Hypothalamus (tissue), 51 donors: Measurements from ENCODE around the gene GNG3.
"Not testable (repeated sequence)": the region's sequence is repeated elsewhere in the genome, so short reads cannot be mapped to it uniquely, and the experiment has no call there.

Source experiments
- DNase-seq, 51 donors: peaks; one replicate each; lab custom pipeline; 2025; lab: John Stamatoyannopoulos, UW

Gene GNG3

DNA sequence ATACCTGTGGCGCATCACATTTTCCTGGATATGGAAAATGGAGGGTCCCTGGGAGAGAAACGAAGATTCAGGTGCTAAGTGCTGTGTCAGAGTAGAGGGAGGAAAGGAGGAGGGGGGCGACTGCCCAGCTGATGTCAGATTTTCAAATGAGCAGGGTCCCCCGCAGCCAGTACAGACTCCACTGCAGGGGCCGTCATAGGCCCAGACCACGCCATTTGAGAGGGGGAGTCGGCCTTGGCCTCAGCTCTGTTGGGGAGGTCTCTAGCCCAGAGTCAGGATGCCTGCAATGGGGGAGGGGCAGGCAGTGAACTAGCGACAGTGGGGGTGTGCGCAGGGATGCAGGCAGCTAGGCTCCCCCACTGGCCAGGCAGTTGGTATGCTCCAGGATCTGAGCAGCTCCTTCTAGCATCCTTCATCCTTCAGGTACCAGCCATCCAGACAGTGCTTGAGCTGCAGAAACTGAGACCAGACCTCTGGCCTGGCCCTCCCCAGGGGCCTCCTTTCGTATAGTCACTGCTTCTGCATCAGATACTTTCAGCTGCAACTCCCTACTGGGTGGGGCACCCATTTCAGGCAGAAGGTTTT, at the start of gene GNG3, which contains the start of gene BSCL2:
Gene GNG3 (plus strand): TSS at position 400 of the 585 bp plus-strand sequence. CDS start 620 bp downstream, outside the sequence.
Gene BSCL2 (minus strand): TSS at position 148 of the 585 bp plus-strand sequence. CDS start 229 bp downstream, outside the sequence.
- DNase-seq = peak in 46 of 51 donors; percentile 8 to 91 (median 76)

DNA sequence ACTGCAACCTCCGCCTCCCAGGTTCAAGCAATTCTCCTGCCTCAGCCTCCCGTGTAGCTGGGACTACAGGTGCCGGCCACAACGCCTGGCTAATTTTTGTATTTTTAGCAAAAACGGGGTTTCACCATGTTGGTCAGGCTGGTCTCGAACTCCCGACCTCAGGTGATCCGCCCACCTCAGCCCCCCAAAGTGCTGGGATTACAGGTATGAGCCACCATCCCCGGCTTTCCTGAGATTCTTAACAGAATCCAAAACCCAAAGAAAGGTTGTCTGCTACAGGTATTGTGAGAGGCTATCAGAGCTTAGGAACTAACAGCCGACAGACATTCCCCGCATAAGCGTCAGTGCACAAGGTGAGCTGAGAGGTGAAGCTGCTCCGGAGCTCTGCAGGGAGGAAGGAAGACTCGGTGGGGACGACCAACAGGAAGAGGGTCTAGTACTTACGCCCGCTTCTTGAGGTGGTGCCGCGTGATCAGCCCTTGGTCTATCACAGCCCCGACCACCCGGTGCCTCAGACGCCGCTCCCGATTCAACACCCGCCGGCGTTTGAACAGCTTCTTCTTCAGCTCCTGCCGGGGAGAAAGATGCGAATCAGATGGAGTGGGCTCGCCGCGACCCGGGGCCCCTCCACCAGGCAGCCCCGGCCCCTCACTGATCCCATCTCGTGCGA, 42.9 kb upstream of the GNG3 start:
- peak in 10 of 51 donors; percentile 56 to 73 (median 63) for DNase-seq

DNA sequence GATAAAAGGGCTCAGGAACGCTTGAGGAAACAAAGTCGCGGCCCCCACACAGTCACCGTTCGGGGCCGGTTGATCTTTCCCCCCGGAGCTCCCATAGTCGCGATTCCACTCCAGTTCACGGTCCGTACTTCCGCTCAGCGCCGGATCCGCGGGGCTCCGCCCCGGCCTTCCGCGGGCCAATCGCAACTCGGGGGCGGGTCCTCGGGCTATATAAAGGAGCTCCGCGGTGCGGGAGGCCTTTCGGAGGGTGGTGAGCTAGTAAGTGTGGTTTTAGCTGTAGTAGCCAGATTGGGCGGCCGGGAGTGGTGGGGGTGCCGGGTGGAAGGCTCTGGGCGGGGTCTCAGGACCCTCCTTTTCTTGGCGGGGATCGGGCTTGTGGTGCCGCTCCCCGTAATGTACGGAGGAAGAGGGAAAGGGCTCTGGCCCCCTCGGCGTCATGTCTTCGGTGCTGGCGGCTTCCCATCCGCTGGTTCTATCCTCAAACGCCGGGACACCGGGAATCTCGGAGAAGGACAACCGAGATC, 42.3 kb upstream of the GNG3 start, which contains the start of the genes C11orf98 and CSKMT:
Gene C11orf98 (minus strand): TSS at position 136 of the 524 bp plus-strand sequence. CDS start 41 bp downstream, at position 95.
Gene CSKMT (plus strand): TSS at position 238 of the 524 bp plus-strand sequence. CDS start 568 bp downstream, outside the sequence.
- peak; percentile 64 to 98 (median 93) for DNase-seq

DNA sequence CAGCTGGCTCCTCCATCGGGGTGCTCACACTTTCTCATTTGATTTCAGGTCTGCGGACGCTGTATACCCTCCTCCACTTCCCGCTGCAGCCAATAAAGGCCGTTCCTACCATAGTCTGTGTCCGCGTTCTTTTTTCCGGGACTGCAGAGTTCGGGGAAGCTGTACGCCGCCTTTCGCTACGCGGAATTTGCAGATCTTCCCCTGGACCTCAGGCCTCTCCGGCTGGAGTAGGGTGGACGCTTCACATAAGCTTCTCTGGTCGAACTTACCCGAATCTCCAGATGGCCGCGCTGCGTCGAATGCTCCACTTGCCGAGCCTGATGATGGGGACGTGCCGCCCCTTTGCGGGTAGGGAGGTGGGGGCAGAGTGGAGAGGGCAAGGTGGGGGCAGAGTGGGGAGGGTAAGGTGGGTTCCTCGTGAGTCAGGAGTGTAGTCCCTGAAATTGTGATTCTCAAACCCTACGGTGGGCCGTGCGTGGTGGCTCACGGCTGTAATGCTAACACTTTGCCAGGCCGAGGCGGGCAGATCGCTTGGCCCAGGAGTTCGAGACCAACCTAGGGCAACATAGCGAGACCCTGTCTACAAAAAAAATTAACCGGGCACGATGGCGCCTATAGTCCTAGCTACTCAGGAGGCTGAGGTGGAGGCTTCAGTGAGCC, 41.7 kb upstream of the GNG3 start:
- DNase-seq = peak in 31 of 51 donors; percentile 14 to 71 (median 49)

DNA sequence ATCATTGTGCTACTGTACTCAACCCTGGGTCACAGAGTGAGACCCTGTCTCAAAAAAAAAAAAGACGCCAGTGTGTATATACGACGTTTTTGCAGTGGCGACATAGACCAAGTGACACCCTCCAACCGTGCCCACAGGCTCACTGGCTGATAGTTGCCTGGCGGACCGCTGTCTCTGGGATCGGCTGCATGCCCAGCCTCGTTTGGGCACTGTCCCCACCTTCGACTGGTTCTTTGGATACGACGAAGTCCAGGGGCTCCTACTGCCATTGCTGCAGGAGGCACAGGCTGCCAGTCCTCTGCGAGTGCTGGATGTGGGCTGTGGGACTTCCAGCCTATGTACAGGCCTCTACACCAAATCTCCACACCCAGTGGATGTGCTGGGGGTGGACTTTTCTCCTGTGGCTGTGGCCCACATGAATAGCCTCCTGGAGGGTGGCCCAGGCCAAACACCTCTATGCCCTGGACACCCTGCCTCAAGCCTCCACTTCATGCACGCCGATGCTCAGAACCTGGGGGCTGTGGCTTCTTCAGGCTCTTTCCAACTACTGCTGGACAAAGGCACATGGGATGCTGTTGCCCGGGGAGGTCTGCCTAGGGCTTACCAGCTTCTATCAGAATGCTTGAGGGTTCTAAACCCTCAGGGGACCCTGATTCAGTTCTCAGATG, 41.1 kb upstream of the GNG3 start:
- peak in 1 of 51 donors; percentile 28 for DNase-seq

DNA sequence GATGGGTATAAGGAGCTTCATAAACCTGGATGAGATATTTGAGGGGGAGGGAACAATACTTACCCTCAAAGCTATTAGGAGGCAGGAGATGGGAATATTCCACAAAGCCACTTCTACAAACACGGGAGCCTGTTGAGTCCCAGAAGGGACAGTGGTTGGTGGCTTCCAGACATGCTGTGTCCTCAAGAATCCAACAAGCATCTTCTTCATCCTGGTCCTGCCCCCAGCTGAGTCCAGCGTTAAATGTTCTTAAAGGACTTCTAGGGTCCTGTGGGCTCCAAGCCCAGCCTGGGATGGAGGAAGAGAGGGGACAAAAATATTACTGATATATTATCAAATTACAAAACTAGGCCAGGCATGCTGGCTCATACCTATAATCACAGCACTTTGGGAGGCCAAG, 40.0 kb upstream of the GNG3 start:
- DNase-seq = no peak

DNA sequence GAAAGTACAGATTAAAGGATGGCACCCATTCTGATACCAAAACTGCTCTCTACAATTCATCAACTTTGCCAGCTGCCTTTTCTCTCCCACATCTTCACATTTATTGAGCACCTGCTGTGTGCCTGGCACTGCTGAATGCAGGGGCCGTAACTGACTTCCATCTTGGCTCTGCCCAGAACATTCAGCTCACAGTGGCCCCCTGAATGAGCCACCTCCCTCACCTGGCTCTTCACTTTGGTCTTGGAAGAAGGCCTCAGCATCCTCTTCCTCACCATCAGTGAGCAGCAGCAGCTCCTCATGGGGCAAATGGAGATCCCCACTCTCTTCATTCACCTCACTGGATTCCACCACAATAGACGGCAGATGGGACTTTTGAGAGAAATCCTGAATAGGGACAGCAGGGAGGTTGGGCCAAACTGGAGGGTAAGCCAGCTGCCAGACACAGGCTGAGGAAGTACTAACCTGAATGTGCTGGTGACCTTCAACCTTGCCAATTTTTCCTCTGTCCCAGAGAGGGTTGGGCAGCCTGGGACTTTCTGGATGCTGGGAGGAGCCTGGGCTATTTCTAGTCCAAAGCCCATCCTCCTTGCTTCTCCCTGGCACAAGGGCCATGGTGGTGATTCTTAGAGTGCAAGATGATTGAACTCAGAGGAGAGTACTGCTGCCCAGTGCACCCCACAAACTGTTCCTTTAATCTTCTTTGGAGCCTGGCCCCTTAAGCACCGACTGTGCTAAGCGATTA, 37.9 kb upstream of the GNG3 start:
- DNase-seq = no peak

DNA sequence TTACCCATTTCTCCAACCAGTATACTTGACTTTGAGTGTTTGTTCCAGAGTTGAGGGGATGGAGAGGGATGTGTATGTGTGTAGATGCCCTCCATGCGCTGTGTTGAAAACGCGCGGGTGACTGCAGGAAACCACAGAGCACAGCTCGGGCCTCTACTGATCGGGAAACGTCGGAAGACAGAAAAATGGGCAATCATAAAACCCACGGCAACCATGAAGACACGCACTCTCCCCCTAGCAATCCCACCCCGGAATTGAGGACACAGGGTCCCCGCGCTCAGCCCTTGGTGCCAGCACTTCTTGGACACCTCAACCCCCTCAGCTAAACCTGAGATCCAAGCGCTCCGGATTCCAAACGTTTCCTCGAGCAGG, 36.3 kb upstream of the GNG3 start:
- DNase-seq = no peak

DNA sequence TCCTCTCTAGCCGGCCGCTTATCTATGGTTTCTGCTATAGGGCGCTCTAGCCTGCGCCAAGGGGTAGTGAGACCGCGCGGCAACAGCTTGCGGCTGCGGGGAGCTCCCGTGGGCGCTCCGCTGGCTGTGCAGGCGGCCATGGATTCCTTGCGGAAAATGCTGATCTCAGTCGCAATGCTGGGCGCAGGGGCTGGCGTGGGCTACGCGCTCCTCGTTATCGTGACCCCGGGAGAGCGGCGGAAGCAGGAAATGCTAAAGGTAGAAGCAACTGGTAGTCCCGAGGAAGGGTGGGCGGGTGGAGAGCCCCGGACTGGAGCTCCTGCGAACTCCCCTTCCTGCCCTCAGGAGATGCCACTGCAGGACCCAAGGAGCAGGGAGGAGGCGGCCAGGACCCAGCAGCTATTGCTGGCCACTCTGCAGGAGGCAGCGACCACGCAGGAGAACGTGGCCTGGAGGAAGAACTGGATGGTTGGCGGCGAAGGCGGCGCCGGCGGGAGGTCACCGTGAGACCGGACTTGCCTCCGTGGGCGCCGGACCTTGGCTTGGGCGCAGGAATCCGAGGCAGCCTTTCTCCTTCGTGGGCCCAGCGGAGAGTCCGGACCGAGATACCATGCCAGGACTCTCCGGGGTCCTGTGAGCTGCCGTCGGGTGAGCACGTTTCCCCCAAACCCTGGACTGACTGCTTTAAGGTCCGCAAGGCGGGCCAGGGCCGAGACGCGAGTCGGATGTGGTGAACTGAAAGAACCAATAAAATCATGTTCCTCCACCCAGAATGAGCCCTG, 35.7 kb upstream of the GNG3 start, which contains the start of the genes LBHD1 and UQCC3:
Gene LBHD1 (minus strand): TSS at position 660 of the 782 bp plus-strand sequence. CDS start 2,236 bp downstream, outside the sequence.
Gene UQCC3 (plus strand): TSS at position 66 of the 782 bp plus-strand sequence. CDS start 73 bp downstream, at position 139.
- DNase-seq = peak; percentile 42 to 91 (median 71)

DNA sequence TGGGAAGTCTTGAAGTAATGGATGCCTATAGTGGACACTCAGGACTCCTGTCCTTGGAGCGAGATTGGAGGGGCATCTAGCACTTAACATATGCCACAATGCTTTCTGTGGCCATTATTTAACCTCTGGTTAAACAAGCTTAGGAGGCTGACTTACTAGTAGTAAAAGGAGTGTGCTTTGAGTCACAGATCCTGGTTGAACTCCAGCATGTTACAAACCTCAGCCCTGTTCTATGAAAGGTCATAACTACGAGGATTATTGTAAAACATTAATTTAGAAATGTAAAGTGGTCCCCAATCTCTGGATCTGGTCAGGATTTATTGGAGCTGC, 34.3 kb upstream of the GNG3 start:
- no peak for DNase-seq

DNA sequence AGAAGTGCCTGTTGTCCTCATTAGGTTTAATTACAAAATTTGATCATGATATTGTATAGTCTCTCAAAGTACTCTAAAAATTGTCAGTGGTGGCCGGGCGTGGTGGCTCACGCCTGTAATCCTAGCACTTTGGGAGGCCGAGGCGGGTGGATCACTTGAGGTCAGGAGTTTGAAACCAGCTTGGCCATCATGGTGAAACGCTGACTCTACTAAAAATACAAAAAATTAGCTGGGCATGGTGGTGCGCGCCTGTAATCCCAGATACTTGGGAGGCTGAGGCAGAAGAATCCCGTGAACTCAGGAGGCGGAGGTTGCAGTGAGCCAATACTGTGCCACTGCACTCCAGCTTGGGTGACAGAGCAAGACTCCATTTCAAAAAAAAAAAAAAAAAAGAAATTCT, 32.1 kb upstream of the GNG3 start:
- DNase-seq = not testable (repeated sequence)

DNA sequence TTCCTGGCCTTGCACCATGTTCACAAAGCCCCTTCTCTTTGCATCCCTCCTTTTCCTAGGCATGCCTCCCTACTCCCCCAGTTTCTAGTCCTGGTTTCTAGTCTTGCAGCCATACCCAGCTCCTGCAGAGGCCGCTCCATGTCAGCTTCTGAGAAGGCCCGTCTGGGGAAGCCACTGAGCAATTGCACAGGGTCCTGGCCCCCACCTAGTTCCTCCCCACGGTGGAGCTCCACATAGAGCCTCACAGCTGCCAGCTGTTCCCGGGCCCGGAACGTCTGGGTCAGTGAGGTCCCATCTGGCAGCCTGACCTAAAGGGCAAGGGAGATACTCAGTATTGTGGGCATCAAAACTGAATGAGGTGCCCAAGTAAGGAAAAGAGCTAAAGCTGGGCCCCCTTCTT, 30.8 kb upstream of the GNG3 start:
- no peak for DNase-seq

DNA sequence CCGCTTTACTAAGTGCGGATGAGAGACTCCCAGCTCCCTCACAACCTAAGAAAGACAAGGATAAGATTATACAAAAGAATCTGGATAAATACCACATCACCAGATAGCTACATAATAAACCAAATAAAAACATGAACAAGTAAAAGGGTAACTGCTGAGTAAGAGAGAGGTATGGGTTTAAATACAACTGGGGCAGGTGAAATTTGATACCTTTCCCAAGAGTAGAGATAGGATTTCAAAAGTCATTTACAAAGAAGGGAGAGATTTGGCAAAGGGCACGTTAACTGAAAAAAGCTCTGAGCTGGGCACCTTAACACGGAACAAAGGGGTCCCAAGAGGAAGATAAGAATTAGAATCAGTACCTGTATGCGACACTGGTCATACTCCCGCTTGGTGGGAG, 30.3 kb upstream of the GNG3 start:
- no peak for DNase-seq

DNA sequence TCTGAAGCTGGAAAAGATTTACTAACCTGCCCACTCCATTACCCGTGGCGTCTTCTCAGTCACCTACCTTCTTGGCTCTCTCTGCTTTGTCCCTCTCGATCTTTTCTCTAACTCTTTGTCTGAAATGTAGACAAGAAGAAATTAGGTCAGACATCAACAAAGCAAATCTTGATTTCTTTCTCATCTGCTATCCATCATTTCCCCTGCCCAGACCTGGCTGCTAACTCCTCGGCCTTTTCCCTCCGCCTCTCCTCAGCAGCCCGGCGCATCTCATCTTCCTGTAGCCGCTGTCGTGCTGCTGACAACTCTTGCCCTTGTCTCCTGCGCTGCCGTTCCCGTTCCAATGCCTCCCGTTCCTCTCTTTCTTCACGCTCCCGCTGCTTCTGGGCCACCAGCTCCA, 29.8 kb upstream of the GNG3 start:
- DNase-seq = no peak

DNA sequence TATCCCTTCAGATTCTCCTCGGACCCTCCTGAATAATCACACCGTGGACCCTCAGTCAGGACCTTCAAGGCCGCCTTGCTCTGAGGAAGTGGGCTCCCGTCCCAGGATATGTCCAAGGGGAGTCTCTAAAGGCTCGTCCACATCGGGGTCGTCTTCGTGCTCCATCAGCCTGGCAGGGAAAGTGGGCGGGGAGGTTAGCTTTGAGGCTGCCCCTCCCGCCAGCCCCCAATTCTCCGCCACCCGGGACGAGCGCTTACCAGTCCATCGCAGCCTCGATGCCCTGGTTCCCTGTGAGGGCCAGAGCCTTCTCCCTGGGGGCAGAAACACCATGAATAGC, 29.1 kb upstream of the GNG3 start:
- no peak for DNase-seq

DNA sequence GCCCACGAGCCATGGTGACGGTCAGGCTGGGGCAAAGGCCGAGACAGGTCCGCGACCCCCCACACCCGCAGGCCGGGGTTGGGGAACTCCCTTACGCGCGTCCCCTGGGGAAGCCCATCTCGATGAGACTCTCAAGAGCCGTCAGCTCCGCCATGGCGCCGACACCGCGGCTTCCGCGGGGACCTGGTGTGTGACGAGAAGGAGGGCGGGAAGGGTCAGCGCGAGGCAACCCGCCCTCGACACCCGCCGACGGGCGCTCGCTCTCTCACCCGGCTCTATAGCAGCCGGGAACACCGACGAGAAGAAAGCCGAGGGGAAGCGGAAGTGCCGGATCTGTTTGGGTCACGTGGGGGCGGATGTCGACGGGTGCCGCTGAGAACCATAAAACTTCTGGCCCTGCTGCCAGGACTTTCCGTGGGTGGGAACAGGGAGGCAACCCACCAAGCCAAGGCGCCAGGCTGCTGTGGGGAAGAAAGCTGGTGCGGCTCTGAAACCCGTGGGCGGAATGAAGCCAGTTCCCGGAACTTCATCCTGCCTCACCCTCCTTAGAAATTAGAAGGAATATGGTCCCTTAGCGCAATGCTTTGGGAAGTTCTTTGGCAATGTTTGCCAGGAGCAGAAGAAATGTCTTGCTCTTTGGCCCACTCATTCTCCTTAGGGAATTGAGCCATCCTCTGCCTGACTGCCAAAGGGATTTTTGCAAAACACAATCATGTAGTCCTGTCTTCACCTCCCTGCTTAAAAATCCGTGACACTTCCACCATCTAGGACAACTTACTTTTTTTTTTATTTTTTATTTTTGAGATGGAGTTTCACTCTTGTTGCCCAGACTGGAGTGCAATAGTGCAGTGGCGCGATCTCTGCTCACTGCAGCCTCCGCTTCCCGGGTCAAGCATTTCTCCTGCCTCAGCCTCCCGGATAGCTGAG, 28.4 kb upstream of the GNG3 start, which contains the start of gene UBXN1:
Gene UBXN1 (minus strand): TSS at position 304 of the 927 bp plus-strand sequence. CDS start 150 bp downstream, at position 154.
- DNase-seq = peak; percentile 58 to 93 (median 81)

DNA sequence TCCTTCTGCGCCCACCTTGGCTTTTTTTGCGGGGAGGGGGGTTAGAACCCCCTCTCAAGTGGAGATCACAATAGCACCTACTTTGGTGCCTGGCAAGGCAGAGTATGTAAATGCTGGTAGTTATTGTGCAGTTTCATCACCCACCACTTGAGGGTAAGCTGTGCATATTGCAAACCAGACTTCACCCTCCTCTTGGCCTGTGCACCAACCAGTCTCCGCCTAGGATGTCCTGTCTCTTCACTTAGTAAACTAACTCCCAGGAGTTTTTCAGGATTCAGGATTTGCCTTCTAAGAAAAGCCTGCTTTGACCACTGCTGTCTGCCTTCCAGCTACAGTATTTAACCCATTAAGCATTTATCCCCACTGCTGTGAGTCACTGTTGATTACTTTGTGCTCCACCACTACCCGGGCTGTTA, 26.6 kb upstream of the GNG3 start:
- no peak for DNase-seq

DNA sequence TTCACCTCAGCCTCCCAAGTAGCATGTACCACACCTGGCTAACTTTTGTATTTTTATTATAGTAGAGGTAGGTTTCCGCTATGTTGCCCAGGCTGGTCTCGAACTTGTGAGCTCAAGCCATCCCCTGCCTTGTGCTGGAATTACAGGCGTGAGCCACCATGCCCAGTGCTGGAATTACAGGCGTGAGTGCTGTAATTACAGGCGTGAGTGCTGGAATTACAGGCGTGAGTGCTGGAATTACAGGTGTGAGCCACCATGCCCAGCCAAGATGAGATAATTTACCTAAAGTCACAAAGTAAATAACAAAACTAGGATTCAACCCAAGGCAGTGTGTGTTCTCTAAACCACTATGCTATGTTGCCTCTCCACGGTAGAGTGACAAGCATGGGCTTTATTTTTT, 25.0 kb upstream of the GNG3 start:
- no peak for DNase-seq
